ENCODE measurements around the gene MAP2K2. TPM values are rescaled to one million over a fixed set of nuclear protein-coding genes. Genes with fewer than 3 reads are reported as not detected.

MAP2K2 gene
- total and polyA plus RNA-seq, 9 of the 15 experiments (the other 6 are each of a cell fraction or from before 2014, with no cell fraction given): 1.0 to 151 (median 58.3) TPM

DNA sequence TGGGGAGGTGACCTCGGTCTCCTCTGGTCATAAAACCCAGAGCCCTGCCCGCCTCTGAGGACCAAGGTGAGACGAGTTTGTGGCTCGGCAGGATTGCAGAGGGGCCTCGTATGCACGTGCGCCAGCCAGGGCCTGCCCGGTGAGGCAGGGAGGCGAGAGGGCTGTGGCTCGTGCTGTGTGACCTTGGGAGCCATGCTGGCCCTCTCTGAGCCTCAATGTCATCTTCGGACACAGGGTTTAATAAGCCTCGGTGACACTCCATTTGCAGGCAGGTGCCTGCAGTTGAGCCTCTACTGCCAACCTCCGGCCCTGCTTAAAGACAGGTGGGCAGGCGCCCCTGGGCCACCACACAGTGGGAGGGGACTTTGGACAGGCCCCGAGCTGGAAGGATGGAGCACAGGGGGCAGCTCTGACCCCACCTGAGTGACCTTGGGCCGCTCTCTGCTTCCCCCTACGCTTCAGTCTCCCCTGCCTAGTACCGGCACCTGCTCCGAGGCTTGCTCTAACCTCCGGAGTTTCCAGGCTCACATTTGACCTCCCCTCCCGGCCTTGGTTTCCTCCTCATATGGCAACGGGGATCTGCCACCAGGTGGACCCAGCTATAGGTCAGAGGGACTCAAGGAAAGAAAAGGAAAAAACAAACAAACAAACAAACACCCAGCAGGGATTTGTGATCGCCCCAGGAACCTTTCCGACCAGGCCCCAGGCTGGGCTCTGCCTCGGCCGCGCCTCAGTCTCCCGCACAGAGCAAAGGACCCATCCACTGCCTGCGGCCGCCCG lies 60.4 kb downstream of the MAP2K2 start (continued):
- TF ChIP-seq UBTF (IDR thresholded peaks at IDR 0.05; ENCODE audit: borderline replicate concordance in 1 of 2, low read depth in 2 of 2, low read length in 2 of 2) (peak in 1 of 2 experiments; percentile 25; a peak in 1 of 4 replicates), ZNF354B (CRISPR knock-in tag; IDR thresholded peaks at IDR 0.05) (no peak), SAP30 (IDR thresholded peaks at IDR 0.05; ENCODE audit: borderline replicate concordance, insufficient read depth, low read depth, low read length, poor library complexity, severe bottlenecking) (peak; percentile 13), PRMT5 (CRISPR knock-in tag; IDR thresholded peaks at IDR 0.05) (no peak), ZFX (CRISPR knock-in tag; IDR thresholded peaks at IDR 0.05) (no peak), KDM1A (IDR thresholded peaks at IDR 0.05) (peak; percentile 30 to 70; a peak in 3 of 4 replicates), RBFOX2 (IDR thresholded peaks at IDR 0.05; ENCODE audit: low read depth, low read length) (peak; percentile 64), BHLHE40 (IDR thresholded peaks at IDR 0.05; ENCODE audit: low read length) (0 out of 2 replicates have a peak, but pooled peaks have one; percentile 18), RBM25 (IDR thresholded peaks at IDR 0.05; ENCODE audit: low read depth, low read length, severe bottlenecking) (peak; percentile 82), CBX5 (IDR thresholded peaks at IDR 0.05; ENCODE audit: borderline replicate concordance, low read depth) (no peak), NKRF (IDR thresholded peaks at IDR 0.05; ENCODE audit: borderline replicate concordance) (peak; percentile 46; the same call in 1 of the 2 replicates)
